Spinal cord (tissue), 10 donors: ENCODE measurements around the gene ARHGDIG. TPM values are rescaled to one million over a fixed set of nuclear protein-coding genes. Genes with fewer than 3 reads are reported as not detected.

Experiments
- DNase-seq, 6 donors: peaks; one replicate each; pipeline versions ENCODE4 v3.0.0 to v3.0.0-alpha.2; 2013 to 2015; ENCODE audit warnings: low spot score in 6 of 6, low read depth in 4 of 6
- H3K27ac ChIP-seq: one replicate; pipeline ENCODE4 v1.5.1; 2013; ENCODE audit warnings: low read depth, low read length, control low read depth
- H3K27me3 ChIP-seq: one replicate; pipeline ENCODE4 v1.6.1; 2013; ENCODE audit warnings: low read length; ENCODE audit not compliant: control insufficient read depth, insufficient read depth
- H3K36me3 ChIP-seq: one replicate; pipeline ENCODE4 v1.6.1; 2013; ENCODE audit warnings: low read length; ENCODE audit not compliant: control insufficient read depth, insufficient read depth
- H3K4me1 ChIP-seq: one replicate; pipeline ENCODE4 v1.6.1; 2013; ENCODE audit warnings: low read length; ENCODE audit not compliant: control insufficient read depth, insufficient read depth
- H3K4me3 ChIP-seq: one replicate; pipeline ENCODE4 v1.5.1; 2013; ENCODE audit warnings: low read depth, low read length, control low read depth
- H3K9me3 ChIP-seq: one replicate; pipeline ENCODE4 v1.6.1; 2013; ENCODE audit warnings: low read length; ENCODE audit not compliant: control insufficient read depth, insufficient read depth
- WGBS: methylation state at CpG from one replicate; pipeline ENCODE4 v1.1.5; 2013; ENCODE audit warnings: missing lambda C conversion rate; ENCODE audit not compliant: insufficient coverage; 5-methylcytosine and 5-hydroxymethylcytosine counted together
- polyA plus RNA-seq, 2 donors: library from polyadenylated mRNA; unstranded; fragments of 120-200 nt; gene quantifications; one replicate each; pipeline ENCODE4 v1.2.1, GENCODE V29; 2013; ENCODE audit not compliant: insufficient read length in 2 of 2
- total RNA-seq, 2 donors: library from RNA; depleted of rRNA in 1 of 2; stranded (reverse); fragments of 120-200 nt in 1 of 2; fragments of >200 nt in 1 of 2; gene quantifications; one replicate each; pipeline versions ENCODE4 v1.2.3 to v1.2.4, GENCODE V29; 2013 to 2014
- donor health status: healthy.

The ARHGDIG gene
- total and polyA plus RNA-seq, 4 donors = 24.9 to 120 (median 78.4) TPM

DNA sequence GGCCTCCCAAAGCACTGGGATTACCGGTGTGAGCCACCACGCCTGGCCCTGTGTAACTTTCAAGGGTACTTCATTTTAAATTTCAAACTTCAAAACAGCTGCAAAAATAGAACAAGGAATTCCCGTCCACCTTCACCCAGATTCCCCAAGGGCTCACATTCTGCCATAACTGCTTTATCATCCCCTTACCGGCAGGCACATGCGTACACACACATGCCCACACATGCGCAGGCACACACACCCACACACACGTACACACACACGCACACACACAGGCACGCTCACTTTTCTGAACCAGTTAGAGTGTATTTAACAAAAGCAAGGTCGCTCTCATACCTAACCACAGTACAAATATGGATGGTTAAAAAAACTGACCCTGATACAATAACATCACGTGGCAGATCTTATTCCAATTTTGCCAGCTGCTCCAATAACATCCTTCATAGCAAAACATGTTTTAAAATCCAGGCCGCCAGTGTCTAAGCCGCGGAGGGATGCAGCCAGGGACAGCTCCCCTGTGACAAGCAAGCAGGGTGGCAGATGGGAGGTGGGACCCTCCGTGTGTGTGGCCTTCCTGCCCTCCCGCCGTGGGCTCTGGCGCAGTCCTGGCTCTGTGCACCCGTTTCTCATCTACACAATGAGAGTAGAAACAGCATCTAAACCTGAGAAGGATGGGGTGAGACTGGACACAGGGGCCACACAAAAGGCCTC lies 25.7 kb downstream of the ARHGDIG start:
- Histone ChIP-seq H3K9me3 (no peaks in the 10 kb centered on the region), H3K27me3 (no peaks in the 10 kb centered on the region), H3K36me3 (peaks cover 81% of the 10 kb centered on the region), H3K27ac (no peak overlapping the region), H3K4me3 (no peak overlapping the region), H3K4me1 (peaks cover 20% of the 10 kb centered on the region)
- WGBS = 85% methylated on average over 9 of the region's 19 CpGs
- DNase-seq = peak in 1 of 6 donors; percentile 21

GRCh38 chr16:306911-307370 lies 26.6 kb downstream of the ARHGDIG start:
- Histone ChIP-seq H3K27me3 (no peaks in the 10 kb centered on the region), H3K36me3 (peaks cover 87% of the 10 kb centered on the region)
- WGBS = 65% methylated on average over 17 of the region's 17 CpGs

DNA sequence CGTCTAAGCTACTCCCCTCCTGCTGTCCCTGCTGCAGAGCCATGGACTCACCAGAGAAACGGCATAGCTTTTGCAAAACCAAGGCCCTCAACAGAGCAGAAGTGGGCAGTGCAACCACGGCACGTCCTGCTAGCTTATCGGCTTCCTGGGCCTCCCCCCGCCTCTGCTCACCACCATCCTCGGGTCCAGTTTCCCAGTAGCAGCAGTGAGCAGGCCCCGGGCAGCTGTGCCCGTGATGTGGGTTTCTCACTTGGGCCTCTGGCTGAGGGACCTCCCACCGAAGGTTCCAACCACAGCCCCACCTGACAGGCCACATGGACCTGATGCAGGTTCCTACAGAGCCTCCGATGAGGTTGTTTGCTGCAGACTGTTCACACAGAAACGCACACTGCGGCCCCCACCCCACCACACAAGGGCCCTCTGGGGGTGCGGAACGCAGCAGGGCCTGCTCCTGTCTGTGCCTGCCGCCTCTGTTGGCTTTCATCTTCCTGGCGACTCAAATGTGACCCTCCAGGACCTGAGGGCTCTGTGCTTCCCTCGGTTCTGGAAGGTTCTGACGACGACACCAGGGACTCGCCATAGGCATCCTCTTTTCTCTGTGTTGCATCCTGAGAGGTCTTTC lies 27.4 kb downstream of the ARHGDIG start:
- H3K36me3 ChIP-seq = peaks cover 87% of the 10 kb centered on the region
- 91% methylated on average over 21 of the region's 21 CpGs for WGBS

More at GRCh38 chr16:306911-307370, 26.6 kb downstream of the ARHGDIG start:
- H3K9me3 ChIP-seq = no peaks in the 10 kb centered on the region
- H3K27ac ChIP-seq = no peak overlapping the region
- H3K4me3 ChIP-seq = no peak overlapping the region
- peaks cover 20% of the 10 kb centered on the region for H3K4me1 ChIP-seq
- DNase-seq = peak in 1 of 6 donors; percentile 60

DNA sequence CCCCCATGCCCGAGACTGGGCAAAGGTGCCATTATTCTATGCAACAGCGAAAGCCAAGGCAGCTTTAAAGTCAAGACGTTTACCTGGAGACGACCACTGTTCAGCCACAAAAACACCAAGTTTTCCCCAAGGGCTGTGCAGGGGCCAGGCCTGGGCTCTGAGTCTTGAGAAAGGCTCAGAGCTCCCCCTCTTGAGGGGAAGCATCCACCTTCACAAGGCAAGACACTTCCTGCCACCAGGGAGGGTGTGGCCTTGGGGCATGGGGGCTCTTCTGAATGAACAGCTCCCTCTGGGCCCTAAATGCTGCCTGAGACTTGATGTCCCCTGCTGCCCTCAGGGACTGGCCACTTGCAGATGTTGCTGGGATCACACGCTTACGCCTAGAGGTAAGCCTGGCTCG lies 29.1 kb downstream of the ARHGDIG start:
- no peak for DNase-seq
- Histone ChIP-seq H3K4me1 (peaks cover 25% of the 10 kb centered on the region), H3K27me3 (no peaks in the 10 kb centered on the region), H3K9me3 (no peaks in the 10 kb centered on the region), H3K4me3 (no peak overlapping the region), H3K36me3 (peaks cover 87% of the 10 kb centered on the region), H3K27ac (no peak overlapping the region)
- WGBS = 82% methylated on average over 7 of the region's 7 CpGs

More for the DNA sequence above, 27.4 kb downstream of the ARHGDIG start:
- no peak overlapping the region for H3K4me3 ChIP-seq
- H3K4me1 ChIP-seq = peaks cover 20% of the 10 kb centered on the region
- no peaks in the 10 kb centered on the region for H3K9me3 ChIP-seq
- no peak overlapping the region for H3K27ac ChIP-seq
- no peaks in the 10 kb centered on the region for H3K27me3 ChIP-seq
- no peak for DNase-seq

DNA sequence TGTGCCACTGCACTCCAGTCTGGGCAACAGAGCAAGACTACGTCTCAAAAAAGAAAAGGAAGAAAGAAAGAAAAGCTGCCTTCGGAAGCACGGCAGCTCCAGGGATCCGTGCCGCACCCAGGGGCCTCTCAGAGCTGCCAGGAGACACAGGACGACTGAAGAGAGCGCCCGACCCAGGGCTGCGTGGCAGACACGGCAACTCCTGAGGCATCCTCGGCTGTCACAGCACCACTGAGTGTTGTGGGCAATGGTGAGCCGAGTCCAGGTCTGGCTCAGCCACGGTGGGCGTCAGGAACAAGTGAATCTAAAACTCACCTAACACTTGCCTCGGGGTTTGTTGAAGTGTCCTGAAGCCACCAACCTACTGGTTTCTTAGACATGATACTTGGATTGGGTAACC lies 31.3 kb downstream of the ARHGDIG start:
- Histone ChIP-seq H3K4me3 (no peak overlapping the region), H3K27me3 (no peaks in the 10 kb centered on the region), H3K27ac (no peak overlapping the region), H3K36me3 (peaks cover 73% of the 10 kb centered on the region), H3K4me1 (peaks cover 21% of the 10 kb centered on the region), H3K9me3 (no peaks in the 10 kb centered on the region)
- DNase-seq = no peak
- WGBS = 100% methylated on average over 15 of the region's 15 CpGs

DNA sequence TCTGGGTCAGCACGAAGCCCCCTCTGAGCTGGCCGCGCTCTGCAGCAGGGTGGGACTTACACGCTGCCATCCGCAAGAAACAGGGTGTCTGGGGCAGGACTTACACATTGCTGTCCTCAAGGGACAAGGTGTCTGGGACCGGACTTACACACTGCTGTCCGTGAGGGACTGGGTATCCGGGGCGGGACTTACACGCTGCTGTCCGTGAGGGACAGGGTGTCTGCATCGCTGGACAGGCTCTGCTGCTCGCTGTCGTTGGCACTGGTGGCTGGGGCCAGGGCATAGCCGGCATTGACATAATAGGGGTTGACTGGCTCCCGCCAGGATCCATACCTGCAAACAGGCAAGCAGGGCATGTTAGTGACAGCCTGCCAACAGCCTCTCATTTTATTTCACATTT lies 34.0 kb downstream of the ARHGDIG start:
- H3K27ac ChIP-seq = no peak overlapping the region
- 84% methylated on average over 14 of the region's 16 CpGs for WGBS
- H3K9me3 ChIP-seq = no peaks in the 10 kb centered on the region
- DNase-seq = no peak
- no peak overlapping the region for H3K4me3 ChIP-seq
- H3K27me3 ChIP-seq = no peaks in the 10 kb centered on the region
- H3K36me3 ChIP-seq = peaks cover 66% of the 10 kb centered on the region
- H3K4me1 ChIP-seq = peaks cover 16% of the 10 kb centered on the region

DNA sequence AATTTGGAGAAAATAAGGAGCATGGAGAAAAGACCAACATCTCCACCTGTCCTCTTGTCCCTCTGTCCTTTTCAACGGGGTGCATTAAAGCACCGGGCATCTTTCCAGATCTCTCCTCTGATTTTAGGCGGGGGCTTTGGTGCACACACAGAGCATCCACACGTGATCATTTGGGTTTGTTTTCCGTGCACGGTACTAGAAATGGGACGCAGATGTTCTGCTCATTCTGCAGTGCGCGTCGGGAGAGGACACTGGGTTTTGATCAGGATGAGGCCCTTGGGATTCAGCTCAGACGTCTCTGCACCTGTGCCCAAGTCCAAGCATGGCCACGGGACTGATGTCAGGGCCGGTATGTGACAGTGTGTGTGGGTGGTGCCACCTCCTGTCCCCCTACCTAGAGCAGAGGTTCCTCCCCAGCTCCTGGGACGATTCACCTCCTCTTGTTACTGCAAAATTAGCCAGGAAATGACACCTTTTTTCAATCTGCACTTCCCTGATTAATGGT lies 34.5 kb downstream of the ARHGDIG start:
- Histone ChIP-seq H3K27ac (no peak overlapping the region), H3K36me3 (peaks cover 64% of the 10 kb centered on the region), H3K9me3 (no peaks in the 10 kb centered on the region), H3K4me3 (no peak overlapping the region), H3K27me3 (no peaks in the 10 kb centered on the region), H3K4me1 (peaks cover 15% of the 10 kb centered on the region)
- WGBS = 40% methylated on average over 11 of the region's 14 CpGs
- peak in 1 of 6 donors; percentile 78 for DNase-seq

DNA sequence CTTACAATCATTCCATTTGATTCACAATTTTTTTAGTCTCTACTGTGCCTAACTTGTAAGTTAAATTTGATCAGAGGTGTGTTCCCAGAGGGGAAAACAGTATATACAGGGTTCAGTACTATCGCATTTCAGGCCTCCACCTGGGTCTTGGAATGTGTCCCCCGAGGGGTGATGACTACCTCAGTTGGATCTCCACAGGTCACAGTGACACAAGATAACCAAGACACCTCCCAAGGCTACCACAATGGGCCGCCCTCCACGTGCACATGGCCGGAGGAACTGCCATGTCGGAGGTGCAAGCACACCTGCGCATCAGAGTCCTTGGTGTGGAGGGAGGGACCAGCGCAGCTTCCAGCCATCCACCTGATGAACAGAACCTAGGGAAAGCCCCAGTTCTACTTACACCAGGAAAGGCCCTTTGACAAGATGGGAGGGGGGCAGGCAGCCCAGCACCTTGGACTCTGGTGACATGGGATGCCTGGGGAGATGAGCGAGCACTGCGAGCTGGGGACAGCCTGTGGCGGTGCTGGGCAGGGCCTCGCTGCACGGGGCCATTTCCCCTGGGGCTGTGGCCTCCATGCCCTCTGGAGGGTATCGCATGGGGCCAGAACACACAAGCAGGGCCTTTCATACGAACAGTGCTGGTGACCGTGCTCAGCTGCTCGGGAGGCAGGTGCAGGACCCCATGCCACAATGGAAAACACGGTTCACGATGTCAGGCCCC lies 36.5 kb downstream of the ARHGDIG start:
- no peak for DNase-seq
- Histone ChIP-seq H3K27ac (no peak overlapping the region), H3K36me3 (peaks cover 51% of the 10 kb centered on the region), H3K4me1 (peaks cover 13% of the 10 kb centered on the region), H3K4me3 (no peak overlapping the region), H3K27me3 (no peaks in the 10 kb centered on the region), H3K9me3 (no peaks in the 10 kb centered on the region)
- WGBS = 87% methylated on average over 11 of the region's 19 CpGs

DNA sequence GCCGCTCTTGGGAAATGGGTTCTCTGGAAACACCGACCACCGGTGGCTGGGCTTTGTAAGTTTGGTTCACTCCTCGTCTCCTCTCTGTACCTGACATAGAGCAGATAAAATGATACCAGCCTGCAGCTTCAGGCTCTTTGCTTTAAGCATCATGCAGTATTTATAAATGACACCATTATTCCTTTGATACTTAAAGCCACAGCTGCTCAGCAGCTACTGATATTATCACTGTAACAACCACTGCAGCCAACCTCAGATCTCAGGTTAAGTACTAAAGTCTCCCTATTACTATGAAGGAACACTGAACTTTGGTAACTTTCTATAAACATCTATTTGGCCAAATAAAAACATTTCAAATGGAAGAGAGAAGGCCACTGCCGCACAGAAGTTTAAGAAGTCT lies 37.2 kb downstream of the ARHGDIG start:
- H3K36me3 ChIP-seq = peaks cover 50% of the 10 kb centered on the region
- H3K9me3 ChIP-seq = no peaks in the 10 kb centered on the region
- no peak overlapping the region for H3K4me3 ChIP-seq
- H3K4me1 ChIP-seq = peaks cover 13% of the 10 kb centered on the region
- no peak overlapping the region for H3K27ac ChIP-seq
- 74% methylated on average over 5 of the region's 5 CpGs for WGBS
- no peaks in the 10 kb centered on the region for H3K27me3 ChIP-seq
- DNase-seq = no peak
